Measurements from ENCODE around the gene XPO4. TPM values are rescaled to one million over a fixed set of nuclear protein-coding genes. Genes with fewer than 3 reads are reported as not detected.

Gene XPO4
- total and polyA plus RNA-seq, 2 of the 13 experiments (the other 11 are each of a cell fraction or from before 2014, with no cell fraction given): 8.4 to 24.8 TPM

- no peak for TF ChIP-seq ZBTB40 (IDR thresholded peaks at IDR 0.05)
- TF ChIP-seq ZBTB40 (CRISPR knock-in tag; IDR thresholded peaks at IDR 0.05): no peak
- TF ChIP-seq SMAD1 (CRISPR knock-in tag; IDR thresholded peaks at IDR 0.05; ENCODE audit: borderline replicate concordance, low read depth): no peak
- no peak for TF ChIP-seq ZMYM3 (CRISPR knock-in tag; IDR thresholded peaks at IDR 0.05)
- no peak for TF ChIP-seq ATF5 (CRISPR knock-in tag; IDR thresholded peaks at IDR 0.05; ENCODE audit: low read depth)
- TF ChIP-seq ZNF878 (CRISPR knock-in tag; IDR thresholded peaks at IDR 0.05): no peak
- TF ChIP-seq KLF6 (CRISPR knock-in tag; IDR thresholded peaks at IDR 0.05): no peak
- TF ChIP-seq FOXP1 (IDR thresholded peaks at IDR 0.05): no peak
- TF ChIP-seq FOXP1 (CRISPR knock-in tag; IDR thresholded peaks at IDR 0.05): no peak
- no peak for TF ChIP-seq ZNF572 (CRISPR knock-in tag; IDR thresholded peaks at IDR 0.05)
- no peak for TF ChIP-seq XRCC5 (optimal IDR thresholded peaks at IDR 0.05; ENCODE audit: low read length)
- no peak for TF ChIP-seq MZF1 (CRISPR knock-in tag; IDR thresholded peaks at IDR 0.05; ENCODE audit: borderline replicate concordance)
- no peak for TF ChIP-seq ATF6 (CRISPR knock-in tag; conservative IDR thresholded peaks at IDR 0.05)
These were observed 141.7 kb downstream of the XPO4 start (continued) for GRCh38 chr13:20760872-20761271.

Measured in HepG2 (cell line).